ENCODE results near the gene ZNF516. TPM values are rescaled to one million over a fixed set of nuclear protein-coding genes. Genes with fewer than 3 reads are reported as not detected.

The ZNF516 gene
- total and polyA plus RNA-seq, 2 of the 13 experiments (the other 11 are each of a cell fraction or from before 2014, with no cell fraction given) = 16.6 to 18.7 TPM

DNA sequence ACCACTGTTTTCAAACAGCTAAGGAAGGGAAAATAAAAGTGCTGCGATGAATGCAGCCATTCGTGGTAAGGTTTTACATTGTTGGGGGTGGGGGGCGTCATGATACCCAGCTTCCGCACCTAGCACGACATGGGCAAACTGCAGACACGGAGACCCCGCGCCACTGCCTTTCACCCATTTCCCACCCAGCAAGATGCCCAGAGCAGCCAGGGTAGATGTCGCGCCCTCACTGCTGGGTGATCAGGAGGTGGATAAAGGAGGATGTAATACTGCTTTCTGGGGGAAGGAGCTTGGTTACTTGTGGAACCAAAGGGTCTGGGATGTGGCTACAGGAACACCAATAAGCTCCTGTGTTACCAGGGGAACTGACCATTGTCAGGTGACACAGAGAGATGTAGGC, 138.4 kb downstream of the ZNF516 start:
- H3K4me1 ChIP-seq (ENCODE audit: insufficient read depth, low read length) = peaks cover 10% of the 10 kb centered on the region
- ChIA-PET CTCF (ENCODE audit: low intra/inter-chr PET ratio, low total read pairs) (no interaction called here), POLR2A (no interaction called here)
- no peak overlapping the region for H2AFZ ChIP-seq (ENCODE audit: low read length)
- no peaks in the 10 kb centered on the region for H3K27me3 ChIP-seq (ENCODE audit: control insufficient read depth in 1 of 2, insufficient read depth in 2 of 2, low read length in 2 of 2)
- intact Hi-C loops (cut with micrococcal nuclease; ENCODE audit: unreplicated experiment) = no loop called here
- no TSS peak for BruUV-seq (replicated peaks)
- ATAC-seq = no peak
- H4K20me1 ChIP-seq (ENCODE audit: insufficient read depth, low read length) = peaks cover 4% of the 10 kb centered on the region; the same call in 1 of the 2 replicates
- no peak overlapping the region for H3K9ac ChIP-seq (ENCODE audit: insufficient read depth, low read depth, low read length)
- H3K9me3 ChIP-seq (ENCODE audit: low read length) = no peaks in the 10 kb centered on the region
- FAIRE-seq = no peak
- TF ChIP-seq RBM22 (optimal IDR thresholded peaks at IDR 0.05; ENCODE audit: low read length) (peak; percentile 93), CHD4 (IDR thresholded peaks at IDR 0.05; ENCODE audit: borderline replicate concordance, low read length) (no peak)
- no peak overlapping the region for H3K27ac ChIP-seq (ENCODE audit: extremely low read length, insufficient read depth, low read length)
- H3K4me3 ChIP-seq (replicated peaks in 1 of 3; ENCODE audit: insufficient read depth in 1 of 3, low read depth in 2 of 3, low read length in 3 of 3) = no peak overlapping the region
- no peak overlapping the region for H3K4me2 ChIP-seq (ENCODE audit: low read depth, low read length)
- no peak for DNase-seq (ENCODE audit: low spot score)
- in situ Hi-C loops (cut with HindIII; ENCODE audit: extremely low pct_ligation_motif_present, low pct_unique_long_range_greater_than_20kb) = no loop called here
- 98% methylated on average over 10 of the region's 10 CpGs for WGBS (ENCODE audit: low lambda C conversion rate)
- H3K36me3 ChIP-seq (replicated peaks in 1 of 2; ENCODE audit: control insufficient read depth in 1 of 2, insufficient read depth in 2 of 2, low read length in 2 of 2) = peaks cover 13 to 48% of the 10 kb centered on the region in 2 experiments
- H3K79me2 ChIP-seq (ENCODE audit: insufficient read depth, low read length) = no peaks in the 10 kb centered on the region

DNA sequence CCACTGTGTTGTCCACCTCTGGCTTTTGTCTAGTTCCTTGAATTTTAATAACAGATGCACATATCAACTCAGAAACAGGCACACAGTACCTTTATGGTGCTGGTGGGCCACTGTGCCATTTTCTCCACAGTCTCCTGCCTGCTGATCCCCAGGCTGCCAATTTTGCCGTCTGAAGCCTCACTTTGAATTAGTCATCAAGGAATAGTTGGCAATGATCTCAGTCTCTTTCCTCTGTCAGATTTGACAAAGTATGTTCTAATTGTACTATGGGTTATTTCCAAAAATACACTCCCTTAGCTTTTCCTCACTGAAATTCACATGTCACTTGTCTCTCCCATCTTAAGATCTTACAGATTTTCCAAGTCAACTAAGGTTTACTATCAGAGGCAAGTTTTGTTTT, 140.7 kb downstream of the ZNF516 start:
- H3K4me3 ChIP-seq (replicated peaks in 1 of 3; ENCODE audit: insufficient read depth in 1 of 3, low read depth in 2 of 3, low read length in 3 of 3) = no peak overlapping the region
- peaks cover 32% of the 10 kb centered on the region for H3K4me1 ChIP-seq (ENCODE audit: insufficient read depth, low read length)
- no peaks in the 10 kb centered on the region for H3K9me3 ChIP-seq (ENCODE audit: low read length)
- peaks cover 6 to 33% of the 10 kb centered on the region in 2 experiments; a peak in 4 of 5 replicates for H3K36me3 ChIP-seq (replicated peaks in 1 of 2; ENCODE audit: control insufficient read depth in 1 of 2, insufficient read depth in 2 of 2, low read length in 2 of 2)
- peaks cover 0 to 16% of the 10 kb centered on the region in 2 experiments; a peak in 3 of 5 replicates for H3K27me3 ChIP-seq (ENCODE audit: control insufficient read depth in 1 of 2, insufficient read depth in 2 of 2, low read length in 2 of 2)
- BruUV-seq (replicated peaks) = no TSS peak
- H3K27ac ChIP-seq (ENCODE audit: extremely low read length, insufficient read depth, low read length) = no peak overlapping the region
- H3K79me2 ChIP-seq (ENCODE audit: insufficient read depth, low read length) = no peaks in the 10 kb centered on the region
- no peak overlapping the region for H3K4me2 ChIP-seq (ENCODE audit: low read depth, low read length)
- ChIA-PET CTCF (ENCODE audit: low intra/inter-chr PET ratio, low total read pairs) (no interaction called here), POLR2A (no interaction called here)
- 87% methylated on average over 1 of the region's 1 CpG for WGBS (ENCODE audit: low lambda C conversion rate)
- FAIRE-seq (no peak), DNase-seq (ENCODE audit: low spot score) (no peak), ATAC-seq (no peak)
- peaks cover under 1% of the 10 kb centered on the region; the same call in 1 of the 2 replicates for H4K20me1 ChIP-seq (ENCODE audit: insufficient read depth, low read length)
- in situ Hi-C loops (cut with HindIII; ENCODE audit: extremely low pct_ligation_motif_present, low pct_unique_long_range_greater_than_20kb) = no loop called here
- no peak overlapping the region for H3K9ac ChIP-seq (ENCODE audit: insufficient read depth, low read depth, low read length)
- H2AFZ ChIP-seq (ENCODE audit: low read length) = no peak overlapping the region
- intact Hi-C loops (cut with micrococcal nuclease; ENCODE audit: unreplicated experiment) = no loop called here
- TF ChIP-seq ZNF234 (CRISPR knock-in tag; conservative IDR thresholded peaks at IDR 0.05) = no peak
- no peak for TF ChIP-seq ZBTB7A (CRISPR knock-in tag; IDR thresholded peaks at IDR 0.05)
- no peak for TF ChIP-seq ZNF282 (IDR thresholded peaks at IDR 0.05; ENCODE audit: partially characterized antibody)
- no peak for TF ChIP-seq FOXP1 (IDR thresholded peaks at IDR 0.05)
- no peak for TF ChIP-seq FOXP1 (CRISPR knock-in tag; IDR thresholded peaks at IDR 0.05)
- no peak for TF ChIP-seq KDM5B (CRISPR knock-in tag; IDR thresholded peaks at IDR 0.05; ENCODE audit: borderline replicate concordance)
- TF ChIP-seq ZNF451 (CRISPR knock-in tag; IDR thresholded peaks at IDR 0.05) = no peak
- no peak for TF ChIP-seq THAP11 (CRISPR knock-in tag; IDR thresholded peaks at IDR 0.05)
- no peak for TF ChIP-seq ZNF660 (CRISPR knock-in tag; IDR thresholded peaks at IDR 0.05; ENCODE audit: borderline replicate concordance, low read depth)
- TF ChIP-seq HNF4G (IDR thresholded peaks at IDR 0.05; ENCODE audit: borderline replicate concordance, low read depth, low read length) = no peak
- TF ChIP-seq HNF4G (CRISPR knock-in tag; IDR thresholded peaks at IDR 0.05; ENCODE audit: borderline replicate concordance, low read depth) = no peak
- TF ChIP-seq ZBTB38 (CRISPR knock-in tag; IDR thresholded peaks at IDR 0.05) = no peak
- TF ChIP-seq, protein P1, sequence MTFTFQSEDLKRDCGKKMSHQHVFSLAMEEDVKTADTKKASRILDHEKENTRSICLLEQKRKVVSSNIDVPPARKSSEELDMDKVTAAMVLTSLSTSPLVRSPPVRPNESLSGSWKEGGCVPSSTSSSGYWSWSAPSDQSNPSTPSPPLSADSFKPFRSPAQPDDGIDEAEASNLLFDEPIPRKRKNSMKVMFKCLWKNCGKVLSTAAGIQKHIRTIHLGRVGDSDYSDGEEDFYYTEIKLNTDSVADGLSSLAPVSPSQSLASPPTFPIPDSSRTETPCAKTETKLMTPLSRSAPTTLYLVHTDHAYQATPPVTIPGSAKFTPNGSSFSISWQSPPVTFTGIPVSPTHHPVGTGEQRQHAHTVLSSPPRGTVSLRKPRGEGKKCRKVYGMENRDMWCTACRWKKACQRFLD (CRISPR knock-in tag; IDR thresholded peaks at IDR 0.05; ENCODE audit: borderline replicate concordance) = no peak
- TF ChIP-seq KLF11 (CRISPR knock-in tag; IDR thresholded peaks at IDR 0.05) = no peak
- TF ChIP-seq, protein P2, sequence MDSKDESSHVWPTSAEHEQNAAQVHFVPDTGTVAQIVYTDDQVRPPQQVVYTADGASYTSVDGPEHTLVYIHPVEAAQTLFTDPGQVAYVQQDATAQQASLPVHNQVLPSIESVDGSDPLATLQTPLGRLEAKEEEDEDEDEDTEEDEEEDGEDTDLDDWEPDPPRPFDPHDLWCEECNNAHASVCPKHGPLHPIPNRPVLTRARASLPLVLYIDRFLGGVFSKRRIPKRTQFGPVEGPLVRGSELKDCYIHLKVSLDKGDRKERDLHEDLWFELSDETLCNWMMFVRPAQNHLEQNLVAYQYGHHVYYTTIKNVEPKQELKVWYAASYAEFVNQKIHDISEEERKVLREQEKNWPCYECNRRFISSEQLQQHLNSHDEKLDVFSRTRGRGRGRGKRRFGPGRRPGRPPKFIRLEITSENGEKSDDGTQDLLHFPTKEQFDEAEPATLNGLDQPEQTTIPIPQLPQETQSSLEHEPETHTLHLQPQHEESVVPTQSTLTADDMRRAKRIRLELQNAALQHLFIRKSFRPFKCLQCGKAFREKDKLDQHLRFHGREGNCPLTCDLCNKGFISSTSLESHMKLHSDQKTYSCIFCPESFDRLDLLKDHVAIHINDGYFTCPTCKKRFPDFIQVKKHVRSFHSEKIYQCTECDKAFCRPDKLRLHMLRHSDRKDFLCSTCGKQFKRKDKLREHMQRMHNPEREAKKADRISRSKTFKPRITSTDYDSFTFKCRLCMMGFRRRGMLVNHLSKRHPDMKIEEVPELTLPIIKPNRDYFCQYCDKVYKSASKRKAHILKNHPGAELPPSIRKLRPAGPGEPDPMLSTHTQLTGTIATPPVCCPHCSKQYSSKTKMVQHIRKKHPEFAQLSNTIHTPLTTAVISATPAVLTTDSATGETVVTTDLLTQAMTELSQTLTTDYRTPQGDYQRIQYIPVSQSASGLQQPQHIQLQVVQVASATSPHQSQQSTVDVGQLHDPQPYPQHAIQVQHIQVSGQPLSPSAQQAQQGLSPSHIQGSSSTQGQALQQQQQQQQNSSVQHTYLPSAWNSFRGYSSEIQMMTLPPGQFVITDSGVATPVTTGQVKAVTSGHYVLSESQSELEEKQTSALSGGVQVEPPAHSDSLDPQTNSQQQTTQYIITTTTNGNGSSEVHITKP (CRISPR knock-in tag; IDR thresholded peaks at IDR 0.05; ENCODE audit: low read depth) = no peak
